Psoas muscle (tissue), 8 donors: ENCODE results near the gene ZNF780B. TPM values are rescaled to one million over a fixed set of nuclear protein-coding genes. Genes with fewer than 3 reads are reported as not detected.
A peak's percentile ranks its signal among the peaks of the same experiment; 100 is the strongest.

ENCODE experiments used
- ATAC-seq, 4 donors: fragments of 200-7000 bp; cut with Tn5 transposase; one replicate each; pipeline ENCODE4 v1.9.1; 2020; ENCODE audit warnings: moderate library complexity in 3 of 4, mild to moderate bottlenecking in 2 of 4
- DNase-seq, 2 donors: peaks; one replicate each; pipeline ENCODE4 v3.0.0-alpha.2; 2020
- H3K27ac ChIP-seq: fragments of 200-600 bp; one replicate; pipeline ENCODE4 v1.8.0; 2022
- H3K27me3 ChIP-seq, 3 donors: fragments of 200-600 bp in 1 of 3; one replicate each; pipeline versions ENCODE4 v1.6.1 to v1.8.0; 2013 to 2022; ENCODE audit warnings: low read length in 2 of 3, mild to moderate bottlenecking in 2 of 3, moderate library complexity in 1 of 3; ENCODE audit not compliant: insufficient read depth in 3 of 3
- H3K36me3 ChIP-seq, 2 donors: fragments of 200-600 bp in 1 of 2; one replicate each; pipeline versions ENCODE4 v1.6.1 to v1.8.0; 2013 to 2022; ENCODE audit warnings: low read depth in 1 of 2, mild to moderate bottlenecking in 1 of 2, moderate library complexity in 1 of 2; ENCODE audit not compliant: insufficient read depth in 1 of 2
- H3K4me1 ChIP-seq: fragments of 200-600 bp; one replicate; pipeline ENCODE4 v1.8.0; 2022
- H3K4me3 ChIP-seq: fragments of 200-600 bp; one replicate; pipeline ENCODE4 v1.8.0; 2022; ENCODE audit warnings: mild to moderate bottlenecking
- H3K9me3 ChIP-seq: fragments of 200-600 bp; one replicate; pipeline ENCODE4 v1.8.0; 2022
- CTCF ChIP-seq: fragments of 200-600 bp; IDR thresholded peaks from one replicate; pipeline ENCODE4 v1.8.0; 2022; ENCODE audit warnings: antibody characterized with exemption
- WGBS, 3 donors: extraction: QIAGEN DNeasy Blood & Tissue Kit; methylation state at CpG; one replicate each; pipeline versions ENCODE4 v1.1.6 to v1.1.7; 2013; 5-methylcytosine and 5-hydroxymethylcytosine counted together
- intact Hi-C, 2 donors: fragments of 100-400 bp; cut with DNase I; formaldehyde crosslinking; loops; one replicate each; pipeline versions ENCODE4 v1.11.0 to v1.14.2; 2022
- long read RNA-seq, 2 donors: library from polyadenylated mRNA; unstranded; transcript quantifications; one replicate each; pipeline ENCODE4 v2.0.0, GENCODE V29; 2021
- polyA plus RNA-seq, 3 donors: library from polyadenylated mRNA; stranded (reverse); fragments of 200-250 nt; gene quantifications; one replicate each; pipeline ENCODE4 v1.2.3, GENCODE V29; 2013
- total RNA-seq, 4 donors: library from RNA; stranded (reverse); fragmentation: NEBNext Ultra II Directional in 2 of 4; extraction: Animal tissue kit (Norgen Biotek cat#: 25700) in 2 of 4; gene quantifications; one replicate each; pipeline versions ENCODE4 v1.2.1 to v1.2.4, GENCODE V29; 2021 to 2023
- donor health status: healthy with polysubstance abuse.
- donor health status: DM: no; HTN: no; CAD: no; lungs with moderate emphysema.
- donor health status: Bipolar disorder and iron deficiency.
- donor health status: healthy.
- donor health status: DM: yes; HTN: yes; CAD: no.
- donor health status: DM: no; HTN: no; CAD: no.
- donor health status: DM: no; HTN: no; CAD: no.
- donor health status: DM: yes; HTN: yes; CAD: no.

ZNF780B gene
- total RNA-seq (1 to 10 TPM; 4.3 to 8.8 (median 6.6) TPM), polyA plus RNA-seq (1 to 10 TPM; 1.7 to 9.1 (median 2.3) TPM)
- long read RNA-seq, donor 1 = 0 reads
- long read RNA-seq, donor 2 = 0 reads

- ATAC-seq = peak; percentile 78 to 97 (median 94)
- no peaks in the 10 kb centered on the region for H3K36me3 ChIP-seq
- no peak for TF ChIP-seq CTCF
- 0% methylated on average over 41 of the region's 41 CpGs for WGBS, 3 donors
- H3K9me3 ChIP-seq = peaks cover 43% of the 10 kb centered on the region
- H3K4me1 ChIP-seq = peaks cover 10% of the 10 kb centered on the region
- H3K4me3 ChIP-seq = peak within 1 kb of the TSS; percentile 87
- no peaks in the 10 kb centered on the region for H3K27me3 ChIP-seq
- peak; percentile 50 to 64 for DNase-seq
- intact Hi-C loops = no loop called here
- peak within 1 kb of the TSS; percentile 84 for H3K27ac ChIP-seq
Observed at GRCh38 chr19:40055832-40056504, at the start of gene ZNF780B. Gene ZNF780B (minus strand): TSS chr19:40056231. CDS start chr19:40050332, 5,899 bp downstream.

- WGBS, 3 donors = 34 to 48% (median 36%) methylated on average over 1 of the region's 1 CpG
- Histone ChIP-seq H3K36me3 (no peaks in the 10 kb centered on the region), H3K27me3 (no peaks in the 10 kb centered on the region), H3K9me3 (no peaks in the 10 kb centered on the region), H3K27ac (no peak overlapping the region), H3K4me1 (no peaks in the 10 kb centered on the region), H3K4me3 (no peak overlapping the region)
- no peak for DNase-seq
- no peak for TF ChIP-seq CTCF
- intact Hi-C loops = no loop called here
- no peak for ATAC-seq
Observed at GRCh38 chr19:40104754-40105153, 48.7 kb upstream of the ZNF780B start.

- WGBS, 3 donors = 84 to 91% (median 89%) methylated on average over 4 of the region's 4 CpGs
- intact Hi-C loops = no loop called here
- no peaks in the 10 kb centered on the region for H3K36me3 ChIP-seq
- no peaks in the 10 kb centered on the region for H3K4me1 ChIP-seq
- no peak for ATAC-seq
- H3K27ac ChIP-seq = no peak overlapping the region
- DNase-seq = no peak
- no peaks in the 10 kb centered on the region for H3K27me3 ChIP-seq
- H3K9me3 ChIP-seq = no peaks in the 10 kb centered on the region
- H3K4me3 ChIP-seq = no peak overlapping the region
- TF ChIP-seq CTCF = no peak
Observed at GRCh38 chr19:40103600-40103999, 47.6 kb upstream of the ZNF780B start.

- ATAC-seq = no peak
- Histone ChIP-seq H3K4me1 (no peaks in the 10 kb centered on the region), H3K27ac (no peak overlapping the region), H3K9me3 (no peaks in the 10 kb centered on the region), H3K27me3 (no peaks in the 10 kb centered on the region), H3K4me3 (no peak overlapping the region), H3K36me3 (no peaks in the 10 kb centered on the region)
- 70 to 79% (median 72%) methylated on average over 1 of the region's 1 CpG for WGBS, 3 donors
- no peak for DNase-seq
- no peak for TF ChIP-seq CTCF
- intact Hi-C loops = no loop called here
Observed at GRCh38 chr19:40101813-40102212, 45.8 kb upstream of the ZNF780B start.

- no peaks in the 10 kb centered on the region for H3K9me3 ChIP-seq
- H3K4me3 ChIP-seq = no peak overlapping the region
- no peak for ATAC-seq
- DNase-seq = no peak
- H3K36me3 ChIP-seq = no peaks in the 10 kb centered on the region
- peaks cover 0 to 6% (median 0%) of the 10 kb centered on the region in 3 donors for H3K27me3 ChIP-seq
- no peak overlapping the region for H3K27ac ChIP-seq
- intact Hi-C loops = no loop called here
- peaks cover 8% of the 10 kb centered on the region for H3K4me1 ChIP-seq
- no peak for TF ChIP-seq CTCF
- WGBS, 3 donors = 93 to 98% (median 93%) methylated on average over 1 of the region's 1 CpG
Observed at GRCh38 chr19:40093416-40093815, 37.4 kb upstream of the ZNF780B start.
